Measurements from ENCODE around the gene CTNND2.

- no peak for TF ChIP-seq CTCF (conservative IDR thresholded peaks at IDR 0.05; ENCODE audit: low read depth, low read length)
- TF ChIP-seq EZH2 (IDR thresholded peaks at IDR 0.05; ENCODE audit: borderline replicate concordance, low read depth, low read length, poor library complexity, severe bottlenecking) = no peak
These were observed 309.2 kb downstream of the CTNND2 start for GRCh38 chr5:11595045-11595444.

Measured in A673 (cell line).